GM19238 (cell line): ENCODE measurements around the gene MAB21L4.

ENCODE experiments used
- DNase-seq: peaks from one replicate; pipeline ENCODE4 v3.0.0; 2011; ENCODE audit warnings: low spot score; ENCODE audit not compliant: insufficient read length

MAB21L4 gene

GRCh38 chr2:240895656-240896388 is at the start of gene MAB21L4:
MAB21L4 (minus strand) TSS chr2:240896156; CDS start chr2:240895997, 159 bp downstream.
- DNase-seq, result no peak

GRCh38 chr2:240936106-240936505 is 40.1 kb upstream of the MAB21L4 start:
- DNase-seq, result no peak

- DNase-seq, result no peak
Measured at GRCh38 chr2:240935103-240935876, 39.3 kb upstream of the MAB21L4 start.

- no peak for DNase-seq
Measured at GRCh38 chr2:240934701-240935102, 38.7 kb upstream of the MAB21L4 start.

- DNase-seq, result no peak
Measured at GRCh38 chr2:240933966-240934700, 38.2 kb upstream of the MAB21L4 start.

- no peak for DNase-seq
Measured at GRCh38 chr2:240933048-240933965, 37.4 kb upstream of the MAB21L4 start.

GRCh38 chr2:240932724-240933047 is 36.7 kb upstream of the MAB21L4 start:
- DNase-seq, result no peak

- DNase-seq, result no peak
Measured at GRCh38 chr2:240932001-240932723, 36.2 kb upstream of the MAB21L4 start.

- no peak for DNase-seq
Measured at GRCh38 chr2:240931319-240931949, 35.5 kb upstream of the MAB21L4 start.

- DNase-seq, result no peak
Measured at GRCh38 chr2:240930631-240931318, 34.8 kb upstream of the MAB21L4 start.

GRCh38 chr2:240930096-240930630 is 34.2 kb upstream of the MAB21L4 start:
- DNase-seq, result no peak

- DNase-seq, result no peak
Measured at GRCh38 chr2:240929364-240930095, 33.6 kb upstream of the MAB21L4 start.

GRCh38 chr2:240928476-240929363 is 32.8 kb upstream of the MAB21L4 start:
- DNase-seq, result no peak

- no peak for DNase-seq
Measured at GRCh38 chr2:240927390-240927781, 31.4 kb upstream of the MAB21L4 start.

GRCh38 chr2:240926516-240927389 is 30.8 kb upstream of the MAB21L4 start:
- DNase-seq, result no peak
